Measurements from ENCODE around the gene KCTD2. TPM values are rescaled to one million over a fixed set of nuclear protein-coding genes. Genes with fewer than 3 reads are reported as not detected.

Gene KCTD2
- polyA plus RNA-seq, 2 of the 4 experiments (the other 2 are of a cell fraction): 18.8 to 31.3 TPM

- 20% methylated on average over 11 of the region's 11 CpGs for WGBS (ENCODE audit: missing lambda C conversion rate)
- Histone ChIP-seq H3K4me2 (peak overlapping the region; percentile 92), H3K4me1 (peaks cover 84% of the 10 kb centered on the region), H3K27ac (peak overlapping the region; percentile 95 to 96), H3K9me3 (no peaks in the 10 kb centered on the region), H3K4me3 (peak overlapping the region; percentile 67)
- CTCF ChIA-PET: interaction anchor here (1.0 to 81.8 kb wide), 10 partner anchors 10 to 182 kb away, joined by 3 to 3429 read pairs (median 7); partner anchors contain the start of genes ARMC7, KCTD2, MIF4GD and NT5C
- peak; percentile 42 to 64 for ATAC-seq
- peak; percentile 77 to 79 for DNase-seq (ENCODE audit: low read depth in 1 of 2, low spot score in 1 of 2)
- FAIRE-seq: peak; percentile 32
- TF ChIP-seq POLR2A (IDR thresholded peaks at IDR 0.05; ENCODE audit: low read length): peak; percentile 47; the same call in 1 of the 2 replicates
- 0 out of 2 replicates have a peak, but pooled peaks have one; percentile 20 for TF ChIP-seq JUNB (IDR thresholded peaks at IDR 0.05)
- TF ChIP-seq EHF (CRISPR knock-in tag; IDR thresholded peaks at IDR 0.05): no peak; the same call in none of the 2 replicates
- TF ChIP-seq HOXB13 (CRISPR knock-in tag; IDR thresholded peaks at IDR 0.05; ENCODE audit: low read depth): no peak; the same call in 1 of the 2 replicates
- no peak for TF ChIP-seq MAFK (IDR thresholded peaks at IDR 0.05; ENCODE audit: partially characterized antibody)
- TF ChIP-seq RFX5 (IDR thresholded peaks at IDR 0.05): no peak
- 0 out of 2 replicates have a peak, but pooled peaks have one; percentile 26 for TF ChIP-seq HOXA7 (CRISPR knock-in tag; IDR thresholded peaks at IDR 0.05)
- TF ChIP-seq CHD2 (IDR thresholded peaks at IDR 0.05; ENCODE audit: low read length, partially characterized antibody): no peak
- TF ChIP-seq JUN (IDR thresholded peaks at IDR 0.05): no peak
- no peak for TF ChIP-seq MAZ (IDR thresholded peaks at IDR 0.05; ENCODE audit: borderline replicate concordance, low read depth, low read length)
- TF ChIP-seq RAD21 (conservative IDR thresholded peaks at IDR 0.05 in 1 of 2, IDR thresholded peaks at IDR 0.05 in 1 of 2): 0 out of 5 replicates have a peak, but pooled peaks of 1 of the 2 experiments have one; percentile 4
- TF ChIP-seq NR3C1 (IDR thresholded peaks at IDR 0.05): no peak
- TF ChIP-seq FOSL2 (IDR thresholded peaks at IDR 0.05): no peak
- peak; percentile 92 for TF ChIP-seq FOSL2 (CRISPR knock-in tag; IDR thresholded peaks at IDR 0.05)
- TF ChIP-seq BHLHE40 (IDR thresholded peaks at IDR 0.05; ENCODE audit: low read depth, low read length): no peak
- TF ChIP-seq HOXB5 (CRISPR knock-in tag; IDR thresholded peaks at IDR 0.05): peak; percentile 11; the same call in 1 of the 2 replicates
- no peak for TF ChIP-seq TFCP2L1 (CRISPR knock-in tag; IDR thresholded peaks at IDR 0.05)
- TF ChIP-seq GATA3 (IDR thresholded peaks at IDR 0.05; ENCODE audit: borderline replicate concordance): no peak; the same call in 1 of the 2 replicates
- POLR2A ChIA-PET: interaction anchor here (0.5 to 2.8 kb wide), 18 partner anchors 8 to 414 kb away, joined by 3 to 35 read pairs (median 8); partner anchors contain the start of genes FDXR, HID1, MRPL58 and SLC25A19
These were observed 41.7 kb downstream of the KCTD2 start for GRCh38 chr17:75088465-75089417.

- CTCF ChIA-PET: interaction anchor here (0.6 to 81.8 kb wide), 5 partner anchors 5 to 344 kb away, joined by 3 to 3429 read pairs (median 10); partner anchors contain the start of genes ARMC7, ATP5PD, KCTD2 and NT5C
- 23% methylated on average over 17 of the region's 19 CpGs for WGBS (ENCODE audit: missing lambda C conversion rate)
- H3K4me1 ChIP-seq: peaks cover 88% of the 10 kb centered on the region
- peak overlapping the region; percentile 92 for H3K4me2 ChIP-seq
- no peaks in the 10 kb centered on the region for H3K9me3 ChIP-seq
- FAIRE-seq: no peak
- TF ChIP-seq BCL3 (IDR thresholded peaks at IDR 0.05) (no peak), MAX (IDR thresholded peaks at IDR 0.05) (peak; percentile 72), EHF (CRISPR knock-in tag; IDR thresholded peaks at IDR 0.05) (0 out of 2 replicates have a peak, but pooled peaks have one; percentile 49), HDAC2 (IDR thresholded peaks at IDR 0.05) (no peak), POLR2A (IDR thresholded peaks at IDR 0.05; ENCODE audit: low read length) (no peak), RNF2 (IDR thresholded peaks at IDR 0.05; ENCODE audit: borderline replicate concordance, low read depth) (no peak), HES2 (IDR thresholded peaks at IDR 0.05) (no peak), SMC3 (IDR thresholded peaks at IDR 0.05) (no peak), RCOR1 (IDR thresholded peaks at IDR 0.05; ENCODE audit: low read depth, low read length) (no peak), SREBF2 (IDR thresholded peaks at IDR 0.05) (no peak), GATA3 (IDR thresholded peaks at IDR 0.05; ENCODE audit: borderline replicate concordance) (no peak), KDM1A (IDR thresholded peaks at IDR 0.05; ENCODE audit: low read depth) (no peak), KDM5A (IDR thresholded peaks at IDR 0.05) (no peak), JUNB (IDR thresholded peaks at IDR 0.05) (no peak)
- DNase-seq (ENCODE audit: low read depth in 1 of 2, low spot score in 1 of 2): peak in 1 of 2 experiments; percentile 59
- H3K4me3 ChIP-seq: peak overlapping the region; percentile 25
- peak overlapping the region; percentile 79 to 96 for H3K27ac ChIP-seq
- POLR2A ChIA-PET: interaction anchor here (1.0 to 1.6 kb wide), 3 partner anchors 15 to 19 kb away, joined by 3 to 4 read pairs (median 3); partner anchors contain the start of gene ARMC7
- no peak for ATAC-seq
These were observed 44.1 kb downstream of the KCTD2 start for GRCh38 chr17:75090871-75091854.
